WTC11 (cell line): Measurements from ENCODE around the gene SMC2.

Source experiments
- ATF3 ChIP-seq: sonication (generic); formaldehyde crosslinking; conservative IDR thresholded peaks from 2 replicates; pipeline ENCODE4 v1.8.1; 2022; ENCODE audit warnings: mild to moderate bottlenecking, missing genetic modification reagents
- CREM ChIP-seq: sonication (generic); formaldehyde crosslinking; IDR thresholded peaks from 2 replicates; pipeline ENCODE4 v1.8.1; 2022; ENCODE audit warnings: mild to moderate bottlenecking, missing genetic modification reagents, moderate library complexity
- E2F5 ChIP-seq: sonication (generic); formaldehyde crosslinking; IDR thresholded peaks from 2 replicates; pipeline ENCODE4 v1.8.1; 2022; ENCODE audit warnings: mild to moderate bottlenecking, moderate library complexity, missing genetic modification reagents
- GRHL2 ChIP-seq: fragments of 250-450 bp; sonication (Bioruptor Pico); IDR thresholded peaks from 2 replicates; pipeline ENCODE4 v1.8.0; 2022; ENCODE audit warnings: mild to moderate bottlenecking, moderate library complexity; ENCODE audit not compliant: insufficient replicate concordance, severe bottlenecking
- JAZF1 ChIP-seq: fragments of 250-450 bp; sonication (Bioruptor Pico); IDR thresholded peaks from 2 replicates; pipeline ENCODE4 v1.9.0; 2021; ENCODE audit warnings: moderate library complexity, mild to moderate bottlenecking, inconsistent platforms
- JUN ChIP-seq: sonication (generic); formaldehyde crosslinking; IDR thresholded peaks from 2 replicates; pipeline ENCODE4 v1.8.0; 2023; ENCODE audit warnings: mild to moderate bottlenecking, missing genetic modification reagents
- TF ChIP-seq, protein P1 (sequence below): sonication (generic); formaldehyde crosslinking; IDR thresholded peaks from 2 replicates; pipeline ENCODE4 v1.8.1; 2023; ENCODE audit warnings: mild to moderate bottlenecking, missing genetic modification reagents, borderline replicate concordance
- TF ChIP-seq, protein P2 (sequence below): sonication (generic); formaldehyde crosslinking; IDR thresholded peaks from 2 replicates; pipeline ENCODE4 v1.8.0; 2022; ENCODE audit warnings: mild to moderate bottlenecking, missing genetic modification reagents
- TF ChIP-seq, protein P3 (sequence below): fragments of 200-600 bp; IDR thresholded peaks from 2 replicates; pipeline ENCODE4 v1.8.0; 2022; ENCODE audit warnings: antibody characterized with exemption
- TF ChIP-seq, protein P4 (sequence below): sonication (generic); formaldehyde crosslinking; IDR thresholded peaks from 2 replicates; pipeline ENCODE4 v1.8.0; 2023; ENCODE audit warnings: missing genetic modification reagents
- TF ChIP-seq, protein P5 (sequence below): sonication (generic); formaldehyde crosslinking; IDR thresholded peaks from 2 replicates; pipeline ENCODE4 v1.8.0; 2022; ENCODE audit warnings: mild to moderate bottlenecking, missing genetic modification reagents

GRCh38 chr9:104092192-104092591, 1.9 kb upstream of the SMC2 start:
- TF ChIP-seq, protein P1, sequence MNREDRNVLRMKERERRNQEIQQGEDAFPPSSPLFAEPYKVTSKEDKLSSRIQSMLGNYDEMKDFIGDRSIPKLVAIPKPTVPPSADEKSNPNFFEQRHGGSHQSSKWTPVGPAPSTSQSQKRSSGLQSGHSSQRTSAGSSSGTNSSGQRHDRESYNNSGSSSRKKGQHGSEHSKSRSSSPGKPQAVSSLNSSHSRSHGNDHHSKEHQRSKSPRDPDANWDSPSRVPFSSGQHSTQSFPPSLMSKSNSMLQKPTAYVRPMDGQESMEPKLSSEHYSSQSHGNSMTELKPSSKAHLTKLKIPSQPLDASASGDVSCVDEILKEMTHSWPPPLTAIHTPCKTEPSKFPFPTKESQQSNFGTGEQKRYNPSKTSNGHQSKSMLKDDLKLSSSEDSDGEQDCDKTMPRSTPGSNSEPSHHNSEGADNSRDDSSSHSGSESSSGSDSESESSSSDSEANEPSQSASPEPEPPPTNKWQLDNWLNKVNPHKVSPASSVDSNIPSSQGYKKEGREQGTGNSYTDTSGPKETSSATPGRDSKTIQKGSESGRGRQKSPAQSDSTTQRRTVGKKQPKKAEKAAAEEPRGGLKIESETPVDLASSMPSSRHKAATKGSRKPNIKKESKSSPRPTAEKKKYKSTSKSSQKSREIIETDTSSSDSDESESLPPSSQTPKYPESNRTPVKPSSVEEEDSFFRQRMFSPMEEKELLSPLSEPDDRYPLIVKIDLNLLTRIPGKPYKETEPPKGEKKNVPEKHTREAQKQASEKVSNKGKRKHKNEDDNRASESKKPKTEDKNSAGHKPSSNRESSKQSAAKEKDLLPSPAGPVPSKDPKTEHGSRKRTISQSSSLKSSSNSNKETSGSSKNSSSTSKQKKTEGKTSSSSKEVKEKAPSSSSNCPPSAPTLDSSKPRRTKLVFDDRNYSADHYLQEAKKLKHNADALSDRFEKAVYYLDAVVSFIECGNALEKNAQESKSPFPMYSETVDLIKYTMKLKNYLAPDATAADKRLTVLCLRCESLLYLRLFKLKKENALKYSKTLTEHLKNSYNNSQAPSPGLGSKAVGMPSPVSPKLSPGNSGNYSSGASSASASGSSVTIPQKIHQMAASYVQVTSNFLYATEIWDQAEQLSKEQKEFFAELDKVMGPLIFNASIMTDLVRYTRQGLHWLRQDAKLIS (CRISPR knock-in tag): no peak
- TF ChIP-seq, protein P2, sequence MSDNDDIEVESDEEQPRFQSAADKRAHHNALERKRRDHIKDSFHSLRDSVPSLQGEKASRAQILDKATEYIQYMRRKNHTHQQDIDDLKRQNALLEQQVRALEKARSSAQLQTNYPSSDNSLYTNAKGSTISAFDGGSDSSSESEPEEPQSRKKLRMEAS (CRISPR knock-in tag): no peak
- TF ChIP-seq, protein P3, sequence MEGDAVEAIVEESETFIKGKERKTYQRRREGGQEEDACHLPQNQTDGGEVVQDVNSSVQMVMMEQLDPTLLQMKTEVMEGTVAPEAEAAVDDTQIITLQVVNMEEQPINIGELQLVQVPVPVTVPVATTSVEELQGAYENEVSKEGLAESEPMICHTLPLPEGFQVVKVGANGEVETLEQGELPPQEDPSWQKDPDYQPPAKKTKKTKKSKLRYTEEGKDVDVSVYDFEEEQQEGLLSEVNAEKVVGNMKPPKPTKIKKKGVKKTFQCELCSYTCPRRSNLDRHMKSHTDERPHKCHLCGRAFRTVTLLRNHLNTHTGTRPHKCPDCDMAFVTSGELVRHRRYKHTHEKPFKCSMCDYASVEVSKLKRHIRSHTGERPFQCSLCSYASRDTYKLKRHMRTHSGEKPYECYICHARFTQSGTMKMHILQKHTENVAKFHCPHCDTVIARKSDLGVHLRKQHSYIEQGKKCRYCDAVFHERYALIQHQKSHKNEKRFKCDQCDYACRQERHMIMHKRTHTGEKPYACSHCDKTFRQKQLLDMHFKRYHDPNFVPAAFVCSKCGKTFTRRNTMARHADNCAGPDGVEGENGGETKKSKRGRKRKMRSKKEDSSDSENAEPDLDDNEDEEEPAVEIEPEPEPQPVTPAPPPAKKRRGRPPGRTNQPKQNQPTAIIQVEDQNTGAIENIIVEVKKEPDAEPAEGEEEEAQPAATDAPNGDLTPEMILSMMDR: no peak
- no peak for TF ChIP-seq CREM (CRISPR knock-in tag)
- TF ChIP-seq JUN: no peak
- TF ChIP-seq ATF3 (CRISPR knock-in tag): no peak
- no peak for TF ChIP-seq JAZF1 (CRISPR knock-in tag)
- TF ChIP-seq, protein P4, sequence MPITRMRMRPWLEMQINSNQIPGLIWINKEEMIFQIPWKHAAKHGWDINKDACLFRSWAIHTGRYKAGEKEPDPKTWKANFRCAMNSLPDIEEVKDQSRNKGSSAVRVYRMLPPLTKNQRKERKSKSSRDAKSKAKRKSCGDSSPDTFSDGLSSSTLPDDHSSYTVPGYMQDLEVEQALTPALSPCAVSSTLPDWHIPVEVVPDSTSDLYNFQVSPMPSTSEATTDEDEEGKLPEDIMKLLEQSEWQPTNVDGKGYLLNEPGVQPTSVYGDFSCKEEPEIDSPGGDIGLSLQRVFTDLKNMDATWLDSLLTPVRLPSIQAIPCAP (CRISPR knock-in tag): no peak
- TF ChIP-seq E2F5: no peak
- TF ChIP-seq, protein P5, sequence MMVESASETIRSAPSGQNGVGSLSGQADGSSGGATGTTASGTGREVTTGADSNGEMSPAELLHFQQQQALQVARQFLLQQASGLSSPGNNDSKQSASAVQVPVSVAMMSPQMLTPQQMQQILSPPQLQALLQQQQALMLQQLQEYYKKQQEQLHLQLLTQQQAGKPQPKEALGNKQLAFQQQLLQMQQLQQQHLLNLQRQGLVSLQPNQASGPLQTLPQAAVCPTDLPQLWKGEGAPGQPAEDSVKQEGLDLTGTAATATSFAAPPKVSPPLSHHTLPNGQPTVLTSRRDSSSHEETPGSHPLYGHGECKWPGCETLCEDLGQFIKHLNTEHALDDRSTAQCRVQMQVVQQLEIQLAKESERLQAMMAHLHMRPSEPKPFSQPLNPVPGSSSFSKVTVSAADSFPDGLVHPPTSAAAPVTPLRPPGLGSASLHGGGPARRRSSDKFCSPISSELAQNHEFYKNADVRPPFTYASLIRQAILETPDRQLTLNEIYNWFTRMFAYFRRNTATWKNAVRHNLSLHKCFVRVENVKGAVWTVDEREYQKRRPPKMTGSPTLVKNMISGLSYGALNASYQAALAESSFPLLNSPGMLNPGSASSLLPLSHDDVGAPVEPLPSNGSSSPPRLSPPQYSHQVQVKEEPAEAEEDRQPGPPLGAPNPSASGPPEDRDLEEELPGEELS (CRISPR knock-in tag): no peak
- TF ChIP-seq GRHL2 (CRISPR knock-in tag): no peak
